ENCODE data around the gene TBC1D16.

DNA sequence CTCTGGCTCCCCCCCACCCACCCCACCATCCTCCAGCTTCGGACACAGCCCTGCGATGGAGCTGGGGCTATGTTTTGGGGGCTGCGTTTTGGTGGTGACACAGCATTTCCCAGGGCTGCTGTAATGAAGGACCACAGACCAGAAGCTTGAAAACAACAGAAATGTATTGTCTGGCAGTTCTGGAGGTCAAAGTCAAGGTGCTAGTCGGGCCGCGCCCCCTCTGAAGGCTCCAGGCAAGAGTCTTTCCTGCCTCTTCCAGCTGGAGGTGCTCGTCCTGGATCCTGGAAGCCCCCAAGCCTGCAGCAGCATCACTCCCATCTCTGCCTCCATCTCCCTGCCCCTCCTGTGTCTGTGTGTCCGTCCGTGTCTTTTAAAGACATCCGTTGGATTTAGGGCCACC, 50.8 kb downstream of the TBC1D16 start:
- TF ChIP-seq, protein P1, sequence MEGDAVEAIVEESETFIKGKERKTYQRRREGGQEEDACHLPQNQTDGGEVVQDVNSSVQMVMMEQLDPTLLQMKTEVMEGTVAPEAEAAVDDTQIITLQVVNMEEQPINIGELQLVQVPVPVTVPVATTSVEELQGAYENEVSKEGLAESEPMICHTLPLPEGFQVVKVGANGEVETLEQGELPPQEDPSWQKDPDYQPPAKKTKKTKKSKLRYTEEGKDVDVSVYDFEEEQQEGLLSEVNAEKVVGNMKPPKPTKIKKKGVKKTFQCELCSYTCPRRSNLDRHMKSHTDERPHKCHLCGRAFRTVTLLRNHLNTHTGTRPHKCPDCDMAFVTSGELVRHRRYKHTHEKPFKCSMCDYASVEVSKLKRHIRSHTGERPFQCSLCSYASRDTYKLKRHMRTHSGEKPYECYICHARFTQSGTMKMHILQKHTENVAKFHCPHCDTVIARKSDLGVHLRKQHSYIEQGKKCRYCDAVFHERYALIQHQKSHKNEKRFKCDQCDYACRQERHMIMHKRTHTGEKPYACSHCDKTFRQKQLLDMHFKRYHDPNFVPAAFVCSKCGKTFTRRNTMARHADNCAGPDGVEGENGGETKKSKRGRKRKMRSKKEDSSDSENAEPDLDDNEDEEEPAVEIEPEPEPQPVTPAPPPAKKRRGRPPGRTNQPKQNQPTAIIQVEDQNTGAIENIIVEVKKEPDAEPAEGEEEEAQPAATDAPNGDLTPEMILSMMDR (IDR thresholded peaks at IDR 0.05): no peak
- no peak for TF ChIP-seq POLR2A (IDR thresholded peaks at IDR 0.05)

All from right lobe of liver (tissue), 4 donors.